GOT3 (cell line): ENCODE measurements around the gene DTNA.

ENCODE experiments used
- DNase-seq: peaks from one replicate; lab custom pipeline; 2025; ENCODE audit warnings: mixed read lengths; lab: John Stamatoyannopoulos, UW

The DTNA gene

DNA sequence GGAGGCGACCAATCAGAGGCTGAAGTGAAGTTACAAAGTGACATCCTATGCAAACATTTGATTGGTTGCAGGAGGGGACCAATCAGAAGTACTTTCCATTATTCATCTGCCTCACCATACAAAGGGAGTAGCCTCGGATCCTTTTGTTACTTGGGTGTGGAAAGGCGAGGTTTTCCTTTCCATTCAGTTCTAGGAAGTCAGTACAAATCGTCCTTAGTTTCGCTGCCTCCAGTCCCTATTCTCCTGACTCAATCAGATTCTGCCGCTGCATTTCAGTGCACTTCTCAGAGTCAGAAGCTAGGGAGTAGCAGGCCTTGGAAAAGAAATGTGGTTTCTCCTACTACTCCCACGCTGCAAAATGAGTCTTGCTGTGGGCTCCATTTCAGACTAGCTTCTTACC is 149.4 kb downstream of the DTNA start:
- no peak for DNase-seq

DNA sequence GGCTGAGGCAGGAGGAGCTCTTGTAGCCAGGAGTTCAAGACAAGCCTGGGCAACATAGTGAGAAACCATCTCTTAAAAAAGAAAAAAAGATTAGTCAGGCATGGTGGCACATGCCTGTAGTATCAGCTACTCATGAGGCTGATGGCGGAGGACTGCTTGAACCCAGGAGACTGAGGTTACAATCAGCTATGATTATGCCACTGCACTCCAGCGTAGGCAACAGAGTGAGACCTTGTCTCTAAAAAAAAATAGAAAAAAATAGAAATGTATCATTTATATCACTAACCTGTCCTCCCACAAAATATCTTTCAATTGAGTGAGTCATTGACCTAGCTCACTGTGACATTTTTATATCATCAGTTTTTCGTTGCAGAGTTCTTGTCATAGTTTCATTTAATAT is 152.5 kb downstream of the DTNA start:
- no peak for DNase-seq

GRCh38 chr18:34863702-34864101 is 153.6 kb downstream of the DTNA start:
- DNase-seq = no peak

DNA sequence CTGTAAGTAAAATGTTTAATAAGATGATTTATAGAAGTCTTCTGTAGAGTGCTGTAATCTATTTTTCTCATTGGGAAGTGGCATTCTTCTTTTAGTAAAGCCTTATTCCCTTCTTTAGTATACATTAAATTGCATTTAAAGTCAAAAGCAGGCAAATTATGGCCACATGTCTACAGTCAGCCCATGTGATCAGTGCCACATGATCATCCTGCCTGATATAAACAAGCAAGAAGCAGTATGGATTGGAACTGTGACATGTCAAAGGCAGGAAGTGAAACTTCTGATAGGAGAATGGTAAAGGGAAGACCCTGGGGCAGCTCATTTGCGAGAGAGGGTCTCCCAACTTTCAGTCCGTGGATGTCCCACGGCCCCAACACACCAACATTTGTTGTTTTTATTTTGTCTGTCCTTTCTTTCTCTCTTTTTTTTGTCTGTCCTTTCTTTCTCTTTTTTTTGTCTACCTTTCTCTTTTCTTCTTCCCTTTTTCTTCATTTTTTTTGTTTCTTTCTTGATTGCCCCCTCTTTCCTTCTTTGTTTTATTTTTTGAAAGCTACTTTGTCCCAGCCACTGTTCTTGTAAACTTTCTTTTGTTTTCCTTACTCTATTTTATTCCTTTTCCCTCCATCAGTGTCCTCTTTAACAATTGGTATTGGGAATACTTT is 154.9 kb downstream of the DTNA start:
- no peak for DNase-seq

GRCh38 chr18:34866310-34866709 is 156.2 kb downstream of the DTNA start:
- DNase-seq = no peak

DNA sequence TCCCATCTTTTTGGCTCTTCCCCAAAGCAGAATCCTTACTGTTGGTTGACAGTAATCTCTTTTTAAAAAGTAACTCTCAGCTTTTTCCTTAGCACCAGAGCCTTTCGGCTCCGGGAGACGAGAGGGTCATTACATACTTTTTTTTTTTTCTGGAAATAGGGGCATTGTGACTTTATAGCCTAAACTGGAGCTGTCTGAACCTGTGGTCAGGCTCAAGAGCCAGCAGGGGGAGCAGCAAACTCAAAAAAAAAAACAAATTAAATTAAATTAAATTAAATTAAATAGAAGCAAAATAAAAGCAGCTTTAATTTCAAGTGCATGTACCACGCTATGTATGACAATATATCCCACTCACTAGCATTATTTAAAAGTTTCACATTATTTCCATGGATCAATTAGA is 156.6 kb downstream of the DTNA start:
- no peak for DNase-seq

DNA sequence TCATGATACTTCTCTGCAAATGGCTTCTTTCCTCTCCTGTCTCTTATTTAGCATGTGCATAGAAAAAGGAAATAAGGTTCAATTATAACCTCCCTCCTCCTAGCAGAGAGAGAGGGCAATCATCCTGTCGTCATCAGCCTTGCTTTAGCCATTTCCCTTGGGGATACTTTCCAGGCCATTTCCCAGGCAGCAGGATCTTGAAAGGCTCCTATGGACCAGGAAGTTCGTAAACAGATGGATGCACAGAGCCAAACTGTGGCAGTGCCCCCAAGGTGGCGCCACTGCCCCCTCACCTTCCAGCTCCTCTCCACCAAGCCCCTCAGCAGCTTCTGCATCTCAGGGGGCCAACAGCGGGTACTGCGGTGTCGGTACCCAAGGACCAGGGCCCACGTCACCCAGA is 157.4 kb downstream of the DTNA start:
- no peak for DNase-seq

- no peak for DNase-seq
Observed at GRCh38 chr18:34870555-34871310, 160.6 kb downstream of the DTNA start.

DNA sequence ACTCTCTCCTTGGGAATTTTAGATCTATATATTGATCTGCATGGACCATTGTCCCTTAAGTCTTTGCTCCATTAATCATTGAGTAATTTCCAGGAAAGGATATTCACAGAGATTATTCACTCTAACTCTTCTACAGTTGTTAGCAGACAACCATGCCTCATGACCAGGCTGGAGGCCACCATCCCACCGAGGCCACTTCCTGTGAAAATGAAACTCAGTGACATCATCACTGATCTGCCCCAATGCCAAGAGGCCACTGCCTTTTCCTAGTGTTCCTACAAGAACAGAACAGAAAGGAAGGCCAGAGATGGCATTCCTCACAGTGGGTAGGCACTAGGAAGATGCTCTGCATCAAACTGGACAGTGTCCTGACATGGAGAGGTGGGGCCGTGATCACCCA is 161.3 kb downstream of the DTNA start:
- no peak for DNase-seq

DNA sequence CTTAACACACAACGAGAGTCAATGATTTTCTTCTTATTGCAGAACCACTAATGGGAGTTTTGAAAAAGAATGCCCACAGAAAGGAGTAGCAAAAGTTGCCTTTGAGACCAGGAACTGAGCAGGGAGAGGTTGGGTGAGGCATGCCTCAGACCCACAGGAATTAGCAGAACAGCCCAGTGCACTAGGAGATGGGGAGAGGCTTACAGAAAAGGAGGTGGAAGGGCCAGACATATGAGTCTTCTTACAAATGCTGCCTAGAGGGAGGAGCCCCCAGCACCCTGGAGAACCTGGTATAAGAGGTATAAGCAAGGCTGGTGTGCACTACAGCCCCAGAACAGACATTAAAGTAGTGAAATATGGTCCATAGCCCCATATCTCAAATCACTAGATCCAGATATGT is 162.0 kb downstream of the DTNA start:
- no peak for DNase-seq

- no peak for DNase-seq
Observed at GRCh38 chr18:34873986-34874580, 164.0 kb downstream of the DTNA start.

- no peak for DNase-seq
Observed at GRCh38 chr18:34875150-34875549, 165.1 kb downstream of the DTNA start.

DNA sequence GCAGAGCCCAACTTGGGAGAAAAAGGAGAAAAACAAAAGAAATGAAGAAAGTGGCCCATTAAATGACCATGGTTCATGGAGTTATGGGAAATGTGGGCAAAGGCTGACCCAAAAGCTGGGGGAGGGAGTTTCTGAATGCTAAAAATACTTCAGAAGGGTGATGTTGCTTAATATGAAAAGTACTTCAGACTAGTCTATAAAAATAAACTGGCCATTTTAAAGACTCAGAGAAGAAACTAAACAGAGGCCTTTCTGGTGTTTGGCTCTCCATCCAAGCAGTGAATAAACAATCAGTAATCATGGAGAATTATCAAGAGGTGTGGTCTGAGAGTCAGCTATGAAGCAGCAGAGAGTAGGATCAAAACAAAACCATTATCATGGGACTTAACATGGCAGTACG is 170.3 kb downstream of the DTNA start:
- DNase-seq = no peak

- no peak for DNase-seq
Observed at GRCh38 chr18:34880882-34881834, 171.1 kb downstream of the DTNA start.

DNA sequence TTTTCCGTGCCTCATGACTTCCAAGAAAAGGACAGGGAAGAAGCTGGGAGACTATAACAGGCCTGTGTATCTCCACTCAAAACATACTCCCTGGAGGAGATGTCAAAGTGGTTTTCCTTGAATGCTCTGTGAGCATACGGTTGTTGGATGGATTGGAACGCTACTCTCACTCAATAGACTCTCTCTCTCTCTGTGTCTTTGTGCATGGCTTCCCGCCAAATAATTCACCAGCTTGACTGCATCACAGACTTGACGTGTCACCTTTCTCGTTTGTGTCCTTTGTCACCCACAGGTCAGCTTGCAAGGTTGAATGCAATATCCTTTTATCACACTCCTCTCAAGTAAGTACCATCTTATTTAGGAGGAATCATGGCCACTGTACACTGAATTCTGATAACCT is 174.3 kb downstream of the DTNA start:
- DNase-seq = no peak

- no peak for DNase-seq
Observed at GRCh38 chr18:34886177-34886576, 176.1 kb downstream of the DTNA start.

DNA sequence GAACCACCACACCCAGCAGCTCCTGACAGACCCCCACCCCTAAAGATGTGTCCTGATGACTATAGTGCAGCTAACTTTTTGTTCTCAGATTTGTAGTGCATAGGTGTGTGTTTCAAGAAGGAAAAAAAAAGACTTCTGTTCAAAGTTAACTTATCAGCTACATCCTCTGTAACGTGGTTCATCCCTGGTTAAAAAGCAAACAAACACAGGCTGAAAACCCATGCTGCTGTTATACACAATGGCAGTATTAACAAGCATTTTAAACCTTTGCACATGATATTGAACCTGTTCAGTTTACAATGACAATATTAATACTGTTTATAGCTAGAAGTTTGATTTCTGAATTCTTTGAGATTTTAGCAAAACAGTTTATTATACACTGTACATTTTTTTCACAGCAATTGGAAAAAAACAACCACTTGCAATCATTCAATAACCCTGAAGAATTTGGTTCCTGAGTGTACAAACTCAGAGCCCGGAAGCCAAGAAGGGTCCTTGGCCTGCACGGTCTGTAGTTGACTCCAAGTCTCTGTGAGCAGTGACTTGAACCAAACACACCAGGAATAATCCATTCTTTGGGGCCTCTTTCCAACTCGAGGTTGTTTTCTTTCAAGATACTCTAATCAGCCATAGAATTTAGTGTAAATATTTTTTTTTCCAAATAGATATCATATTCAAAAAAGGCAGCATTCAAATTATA is 177.9 kb downstream of the DTNA start:
- DNase-seq = no peak

DNA sequence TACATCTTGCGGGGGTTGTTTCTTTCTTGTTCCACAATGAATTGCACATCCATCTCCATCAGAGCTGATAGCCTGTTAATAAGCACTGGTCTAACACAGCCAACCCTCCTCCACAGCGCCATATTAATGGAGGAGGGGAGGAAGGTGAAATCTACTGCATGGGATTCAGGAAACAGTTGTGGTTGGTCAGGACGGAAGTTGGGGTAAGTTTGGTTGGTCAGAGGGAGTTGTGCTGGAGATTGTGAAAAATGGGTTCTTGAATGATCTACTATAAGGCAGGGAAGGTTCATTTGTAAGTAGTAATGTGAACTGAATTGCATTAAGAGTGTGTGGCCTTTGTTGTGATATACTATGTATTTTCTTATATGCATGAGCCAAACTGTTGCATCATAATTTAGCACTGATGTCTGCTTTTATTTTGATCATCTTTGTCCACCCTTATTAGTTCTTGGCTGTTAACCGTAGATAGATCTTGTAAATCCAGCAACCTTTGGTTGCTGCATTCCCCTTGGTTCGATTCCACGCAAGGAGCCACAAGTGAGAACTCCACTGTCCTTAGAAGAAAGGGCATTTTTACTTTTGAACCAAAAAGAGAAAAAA is 180.5 kb downstream of the DTNA start:
- no peak for DNase-seq

- no peak for DNase-seq
Observed at GRCh38 chr18:34892379-34892778, 182.3 kb downstream of the DTNA start.

DNA sequence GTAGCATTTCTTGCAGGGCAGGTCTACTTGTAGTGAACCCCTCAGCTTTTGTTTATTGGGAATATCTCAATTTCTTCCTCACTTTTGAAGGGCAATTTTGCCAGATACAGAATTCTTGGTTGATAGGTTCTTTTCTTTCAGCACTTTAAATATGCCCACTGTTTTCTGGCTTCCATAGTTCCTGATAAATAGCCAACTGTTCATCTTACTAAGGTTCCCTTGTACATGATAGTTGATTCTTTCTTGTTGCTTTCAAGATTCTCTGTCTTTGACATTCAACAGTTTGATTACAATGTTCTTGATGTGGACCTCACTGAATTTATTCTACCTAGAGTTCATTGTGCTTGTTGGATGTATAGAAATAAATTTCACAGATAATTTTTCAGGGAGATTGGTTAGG is 183.1 kb downstream of the DTNA start:
- no peak for DNase-seq

DNA sequence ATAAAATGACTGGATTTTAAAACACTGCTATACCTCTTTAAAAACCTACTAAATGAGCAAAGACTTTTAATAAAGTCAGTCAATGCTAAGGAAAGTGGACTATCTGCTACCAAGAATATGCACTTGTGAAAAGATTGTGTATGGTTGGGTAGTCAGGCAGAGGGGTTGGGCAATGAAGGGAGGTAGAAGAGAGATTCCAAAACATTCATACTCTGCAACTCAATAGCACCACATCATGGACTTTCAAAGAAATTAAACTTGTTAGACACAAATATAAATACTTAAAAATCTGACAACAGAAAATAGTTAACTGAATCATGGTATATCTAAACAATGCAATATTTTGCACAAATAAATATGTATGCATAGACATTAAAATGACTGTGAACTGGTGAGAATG is 191.2 kb downstream of the DTNA start:
- no peak for DNase-seq
